H4 (cell line): Measurements from ENCODE around the gene ENPP3. TPM values are rescaled to one million over a fixed set of nuclear protein-coding genes. Genes with fewer than 3 reads are reported as not detected.
"Not testable (repeated sequence)": the region's sequence is repeated elsewhere in the genome, so short reads cannot be mapped to it uniquely, and the experiment has no call there.

Source experiments
- DNase-seq: peaks from one replicate; pipeline ENCODE4 v3.0.0-alpha.2; 2015; ENCODE audit warnings: low spot score
- total RNA-seq: library from RNA; depleted of rRNA; stranded (reverse); fragments of >200 nt; shearing (Covaris generic); gene quantifications from 2 replicates; pipeline ENCODE4 v1.2.3, GENCODE V29; 2014

ENPP3 gene
- total RNA-seq, 1 experiment from 2014 or later: not detected

DNA sequence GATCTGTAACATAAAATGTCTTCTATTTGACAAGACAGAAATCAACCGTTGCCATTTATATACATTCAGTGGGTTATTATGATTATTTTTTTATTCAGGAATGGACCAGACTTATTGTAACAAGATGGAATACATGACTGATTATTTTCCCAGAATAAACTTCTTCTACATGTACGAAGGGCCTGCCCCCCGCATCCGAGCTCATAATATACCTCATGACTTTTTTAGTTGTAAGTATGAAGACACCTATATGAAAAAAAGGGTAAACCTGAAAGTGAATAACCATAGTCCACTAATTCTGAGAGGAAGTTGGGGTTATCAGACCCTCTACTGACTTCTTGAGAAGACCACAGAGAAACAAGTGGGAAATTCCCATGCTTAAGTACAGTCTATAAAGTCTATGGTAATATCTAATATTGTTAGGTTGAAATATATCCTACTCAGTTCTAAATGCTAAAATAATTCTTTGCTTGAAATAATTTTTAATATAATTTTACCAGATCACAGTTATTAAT is 48.2 kb downstream of the ENPP3 start:
- no peak for DNase-seq

DNA sequence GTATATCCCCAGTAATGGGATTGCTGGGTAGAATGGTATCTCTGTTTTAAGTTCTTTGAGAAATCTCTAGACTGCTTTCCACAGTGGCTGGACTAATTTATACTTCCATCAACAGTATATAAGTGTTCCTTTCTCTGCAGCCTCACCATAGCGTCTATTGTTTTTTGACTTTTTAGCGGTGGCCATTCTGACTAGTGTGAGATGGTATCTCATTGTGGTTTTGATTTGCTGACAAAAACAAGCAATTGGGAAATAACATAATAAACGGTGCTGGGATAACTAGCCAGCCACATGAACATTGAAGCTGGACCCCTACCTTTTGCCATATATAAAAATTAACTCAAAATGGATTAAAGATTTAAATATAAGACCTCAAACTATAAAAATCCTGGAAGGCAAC is 49.9 kb downstream of the ENPP3 start:
- DNase-seq: no peak

DNA sequence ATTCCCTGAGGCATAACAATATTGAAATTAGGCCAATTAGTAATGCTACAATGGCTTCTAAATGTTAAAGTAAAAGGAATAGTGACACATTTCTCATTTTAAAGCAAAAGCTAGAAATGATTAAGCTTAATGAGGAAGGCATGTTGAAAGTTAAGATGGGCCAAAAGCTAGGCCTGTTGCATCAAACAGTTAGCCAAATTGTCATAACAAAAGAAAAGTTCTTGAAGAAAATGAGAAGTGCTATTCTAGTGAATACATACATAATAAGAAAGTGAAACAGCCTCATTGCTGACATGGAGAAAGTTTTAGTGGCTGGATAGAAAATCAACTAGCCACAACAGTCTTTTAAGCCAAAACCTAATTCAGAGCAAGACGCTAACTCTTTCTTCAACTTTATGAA is 51.2 kb downstream of the ENPP3 start:
- DNase-seq: no peak

DNA sequence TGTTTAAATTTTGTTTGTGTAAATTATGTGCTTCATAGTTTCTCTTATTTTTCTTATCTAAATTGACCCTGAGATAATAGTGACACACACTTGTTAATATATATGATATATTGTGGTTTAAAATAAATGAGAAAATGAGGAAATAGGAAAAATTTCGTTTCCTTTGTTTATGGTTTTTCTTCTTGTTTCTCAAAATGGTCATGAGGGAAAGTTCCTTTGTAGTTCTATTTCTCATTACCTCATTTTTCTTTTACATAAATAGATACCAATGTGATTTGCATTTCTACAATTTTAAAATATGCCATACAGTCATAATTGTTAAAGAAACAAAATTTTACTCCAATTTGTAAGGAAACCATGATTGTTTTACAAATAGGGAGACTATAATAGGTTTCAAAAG is 54.9 kb downstream of the ENPP3 start:
- no peak for DNase-seq

DNA sequence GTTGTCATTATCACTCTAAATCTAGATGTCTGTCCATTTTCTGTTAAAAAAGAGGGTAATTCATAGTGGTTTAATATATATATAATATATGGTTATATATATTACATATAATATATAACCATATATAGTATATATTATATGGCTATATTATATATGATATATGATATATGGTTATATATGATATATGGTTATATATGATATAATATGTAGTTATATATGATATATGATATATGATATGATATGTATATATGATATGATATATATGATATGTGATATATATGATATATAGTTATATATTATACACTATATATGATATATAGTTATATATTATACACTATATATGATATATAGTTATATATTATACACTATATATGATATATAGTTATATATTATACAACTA is 55.5 kb downstream of the ENPP3 start:
- DNase-seq: no peak

DNA sequence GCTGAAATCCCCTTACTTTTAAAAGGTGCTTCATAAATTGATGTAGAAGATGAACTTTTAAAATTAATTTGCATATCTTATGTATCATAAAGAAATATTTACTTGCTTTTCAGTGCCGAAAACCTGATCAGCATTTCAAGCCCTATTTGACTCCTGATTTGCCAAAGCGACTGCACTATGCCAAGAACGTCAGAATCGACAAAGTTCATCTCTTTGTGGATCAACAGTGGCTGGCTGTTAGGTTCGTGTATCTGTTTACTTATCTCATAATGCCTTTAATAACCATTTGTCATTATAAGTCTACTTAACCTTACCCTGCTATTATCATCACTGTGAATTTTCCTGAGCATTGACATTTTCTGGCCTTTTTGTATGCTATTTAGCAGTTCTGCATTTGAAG is 56.3 kb downstream of the ENPP3 start:
- no peak for DNase-seq

DNA sequence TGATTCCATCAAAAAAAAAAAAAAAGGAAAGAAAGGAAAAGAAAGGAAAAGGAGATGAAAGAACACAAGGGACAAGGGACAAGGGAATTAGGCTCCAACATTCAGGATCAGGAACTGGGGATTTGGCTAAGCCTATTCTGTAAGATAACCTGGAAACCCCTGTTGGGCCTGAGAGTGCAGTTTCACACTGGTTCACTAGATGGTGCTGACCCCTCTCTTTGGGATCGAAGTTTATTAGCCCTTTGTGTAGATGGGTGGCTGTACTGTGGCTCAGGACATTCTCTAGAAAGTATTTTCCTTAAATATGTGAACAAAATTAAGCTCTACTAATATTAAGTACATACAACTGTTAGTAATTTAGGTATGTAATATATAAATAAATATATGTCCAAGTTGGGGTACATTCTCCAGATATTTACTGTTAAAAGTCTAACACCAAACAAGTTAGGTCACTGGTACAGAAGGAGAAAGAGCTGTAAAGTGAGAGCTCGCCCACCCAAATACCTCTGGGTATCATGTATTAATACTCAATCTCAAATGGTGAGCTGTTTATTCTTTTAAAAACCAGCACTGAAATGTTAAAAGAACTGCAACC is 57.8 kb downstream of the ENPP3 start:
- peak; percentile 38 for DNase-seq

DNA sequence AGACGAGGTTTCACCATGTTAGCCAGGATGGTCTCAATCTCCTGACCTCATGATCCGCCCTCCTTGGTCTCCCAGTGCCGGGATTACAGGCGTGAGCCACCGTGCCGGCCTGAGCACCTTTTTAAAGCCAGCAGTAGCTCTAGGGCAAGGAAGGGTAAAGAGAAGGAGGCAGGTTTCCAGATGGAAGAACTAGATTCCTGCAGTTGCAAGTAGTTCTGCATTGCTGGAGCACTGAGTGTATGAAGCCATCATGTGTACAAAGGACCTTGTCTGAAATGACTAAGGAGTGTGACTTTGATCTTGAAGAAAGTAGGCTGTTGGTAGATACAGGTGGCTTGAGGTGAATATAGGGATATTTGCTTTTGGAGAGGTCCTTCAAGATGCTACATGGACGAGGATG is 59.9 kb downstream of the ENPP3 start:
- DNase-seq: no peak

DNA sequence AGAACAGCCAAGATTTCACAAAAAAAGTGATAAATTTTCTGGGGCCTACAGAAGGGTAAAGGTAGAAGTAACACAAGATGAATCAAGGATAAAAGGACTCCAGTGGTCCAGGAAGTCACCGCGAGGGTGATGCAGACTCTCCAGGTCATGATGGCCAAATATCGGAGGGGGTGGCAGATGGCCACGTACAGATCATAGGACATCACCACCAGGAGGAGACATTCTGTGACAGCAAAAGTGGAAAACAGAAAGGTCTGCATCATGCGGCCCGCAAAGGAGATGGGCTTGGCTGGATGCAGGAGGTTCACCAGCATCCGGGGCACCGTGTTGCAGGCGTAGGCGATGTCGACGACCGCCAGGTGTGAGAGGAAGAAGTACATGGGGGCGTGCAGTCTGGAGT is 63.7 kb downstream of the ENPP3 start:
- not testable (repeated sequence) for DNase-seq

DNA sequence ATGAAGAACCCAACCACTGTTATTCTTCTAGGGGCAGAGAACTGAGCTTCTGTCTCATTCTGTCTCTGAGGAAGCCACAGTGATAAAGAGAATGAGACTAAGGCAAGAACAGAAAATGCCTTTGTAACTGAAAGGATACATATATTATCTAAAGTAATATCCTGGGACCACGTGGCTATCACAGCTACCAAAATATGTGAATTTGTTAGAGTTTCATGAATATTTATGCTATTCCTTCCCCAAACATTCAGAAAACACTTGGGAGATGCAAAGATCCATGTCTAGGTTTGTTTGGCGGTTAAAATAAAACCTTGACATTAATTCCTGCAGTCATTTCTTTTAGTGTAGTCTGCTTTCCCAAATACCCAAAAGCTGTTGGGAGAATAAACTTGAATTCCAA is 66.8 kb downstream of the ENPP3 start:
- DNase-seq: not testable (repeated sequence)

DNA sequence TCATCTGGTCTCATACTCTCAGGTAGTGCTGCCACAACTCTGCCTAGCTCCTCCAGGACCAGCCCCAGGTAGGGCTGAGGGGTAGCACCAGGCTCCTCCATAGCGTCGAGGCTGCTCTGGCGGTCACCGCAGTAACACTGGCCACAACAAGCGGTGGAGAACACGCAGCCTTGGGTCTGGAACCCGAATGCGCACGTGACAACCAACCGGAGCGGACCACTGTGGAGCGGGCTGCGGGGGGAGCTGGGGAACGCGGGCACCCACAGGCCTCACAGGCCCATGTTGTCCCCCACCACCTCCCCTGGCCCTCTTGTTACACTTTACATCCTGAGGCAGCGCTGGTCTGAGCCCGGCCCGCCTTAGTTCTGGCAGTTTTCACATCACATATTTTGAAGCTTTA is 73.8 kb downstream of the ENPP3 start, which contains the start of gene CTAGE9:
TSS of gene CTAGE9 (minus strand) at position 101 of the 400 bp plus-strand sequence. CDS start at position 101, 0 bp downstream.
- DNase-seq: not testable (repeated sequence)

DNA sequence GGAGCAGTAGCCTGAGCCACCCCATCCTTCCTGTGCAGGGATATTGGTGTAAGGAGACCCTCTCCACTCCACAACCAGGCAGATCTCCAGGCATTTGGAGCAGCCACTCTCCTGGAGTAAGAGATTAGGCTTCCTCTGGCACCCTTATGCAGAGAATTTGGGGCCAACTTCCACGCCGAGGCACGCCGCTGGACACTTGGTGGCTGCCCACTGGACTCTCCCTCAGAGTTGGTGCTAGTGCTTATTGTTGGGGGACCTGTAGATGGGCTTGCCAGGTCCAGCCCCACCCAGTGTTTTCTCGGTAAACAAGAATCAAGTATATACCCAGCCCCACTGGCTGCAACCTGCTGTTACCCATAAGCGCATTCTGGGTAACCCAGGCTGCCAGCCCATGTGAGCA is 78.5 kb downstream of the ENPP3 start:
- DNase-seq: not testable (repeated sequence)

DNA sequence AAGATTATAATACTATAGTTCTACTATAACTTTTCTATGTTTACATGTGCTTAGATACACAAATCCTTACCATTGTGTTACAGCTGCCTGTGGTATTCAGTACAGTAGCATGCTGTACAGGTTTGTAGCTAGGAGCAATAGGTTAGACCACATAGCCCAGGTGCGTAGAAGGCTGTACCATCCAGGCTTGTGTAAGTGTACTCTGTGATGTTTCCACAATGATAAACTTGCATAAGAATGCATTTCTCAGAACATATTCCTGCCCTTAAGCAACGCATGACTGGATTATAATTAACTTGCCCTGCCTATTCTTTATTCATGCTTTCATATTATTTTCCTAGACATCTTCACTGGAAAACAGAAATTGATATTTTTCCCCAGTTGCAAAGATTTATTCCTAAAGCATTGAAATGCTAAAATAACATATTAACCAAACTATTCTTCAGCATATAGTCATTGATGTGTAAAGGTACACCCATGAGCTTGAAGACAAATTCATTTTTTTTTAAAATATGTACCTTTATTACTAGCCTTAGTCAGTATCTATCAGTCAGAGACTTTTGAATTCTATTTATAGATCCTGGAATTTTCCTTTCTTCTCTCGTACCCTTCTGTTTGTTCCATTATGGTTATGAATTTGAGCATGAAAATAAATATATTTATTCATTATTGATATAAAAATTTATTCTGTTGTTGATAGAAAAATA is 80.9 kb downstream of the ENPP3 start:
- no peak for DNase-seq

DNA sequence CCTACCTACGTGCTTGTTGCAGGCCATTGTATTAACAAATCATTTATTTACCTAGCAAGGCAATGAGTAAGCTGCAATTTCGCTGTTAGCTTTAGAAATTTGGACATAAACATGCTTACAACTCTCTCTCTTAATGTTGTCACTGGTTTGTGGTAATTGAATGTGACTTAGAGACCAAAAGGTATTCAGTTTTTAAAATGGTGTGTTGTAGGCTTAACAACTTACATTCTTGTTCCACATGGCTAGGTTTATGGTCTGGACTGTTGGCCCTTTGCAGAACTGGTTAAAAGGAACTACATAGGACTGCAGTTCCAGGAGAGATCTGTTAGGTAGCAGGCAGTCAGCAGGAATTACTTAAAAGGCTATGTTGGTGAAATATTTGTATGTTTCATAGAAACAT is 84.1 kb downstream of the ENPP3 start:
- no peak for DNase-seq

DNA sequence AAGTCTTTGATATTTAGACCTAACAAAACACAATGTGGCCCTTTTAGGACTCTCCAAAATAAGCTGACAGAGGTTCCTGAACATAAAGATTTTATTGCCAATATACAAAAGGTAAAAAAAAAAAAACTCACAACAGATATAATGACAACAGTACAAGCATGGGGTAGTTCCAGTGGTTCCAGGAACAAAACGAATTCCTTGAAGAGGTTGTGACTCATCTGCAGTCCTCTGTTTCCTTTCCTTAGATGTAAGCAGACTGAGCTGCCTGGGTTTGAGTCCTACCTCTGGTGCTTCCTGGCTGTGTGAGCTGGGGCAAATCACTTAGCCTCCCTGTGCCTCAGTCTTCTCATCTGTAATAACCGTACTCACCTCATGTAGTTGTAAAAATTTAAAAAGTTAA is 87.0 kb downstream of the ENPP3 start:
- no peak for DNase-seq

DNA sequence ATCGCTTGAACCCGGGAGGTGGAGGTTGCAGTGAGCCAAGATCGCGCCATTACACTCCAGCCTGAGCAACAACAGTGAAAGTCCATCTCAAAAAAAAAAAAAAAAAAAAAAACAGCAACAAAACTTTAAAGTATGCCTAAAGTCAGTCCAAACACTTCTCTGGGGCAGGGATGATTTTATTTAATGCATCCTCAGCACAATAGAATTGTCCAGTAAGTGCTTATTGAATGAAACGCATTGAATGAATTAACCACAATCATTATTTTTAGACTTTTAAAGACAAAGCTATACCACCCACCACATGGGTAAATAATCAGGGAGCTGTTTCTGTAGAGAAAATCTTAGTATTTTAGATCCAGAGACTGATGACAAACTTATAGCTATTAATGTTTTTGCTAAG is 90.4 kb downstream of the ENPP3 start:
- DNase-seq: no peak

DNA sequence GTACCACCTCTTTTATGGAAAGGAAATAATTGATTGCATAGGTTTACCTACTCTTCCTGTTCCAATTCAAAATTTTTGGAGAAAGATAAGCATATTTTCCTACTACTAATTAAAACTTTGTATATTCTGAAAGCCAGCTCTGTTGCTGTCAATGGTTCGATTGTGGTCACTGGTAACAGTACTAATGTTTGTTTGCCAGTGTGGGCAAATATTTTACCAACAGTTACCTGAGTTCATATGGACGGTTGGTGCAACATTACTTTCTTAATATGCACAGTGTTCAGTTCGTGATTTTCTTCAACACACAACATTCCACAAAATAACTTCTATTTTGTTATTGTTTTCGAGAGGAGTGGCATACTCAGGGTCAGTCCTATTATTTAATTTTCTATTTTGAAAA is 90.8 kb downstream of the ENPP3 start:
- no peak for DNase-seq

DNA sequence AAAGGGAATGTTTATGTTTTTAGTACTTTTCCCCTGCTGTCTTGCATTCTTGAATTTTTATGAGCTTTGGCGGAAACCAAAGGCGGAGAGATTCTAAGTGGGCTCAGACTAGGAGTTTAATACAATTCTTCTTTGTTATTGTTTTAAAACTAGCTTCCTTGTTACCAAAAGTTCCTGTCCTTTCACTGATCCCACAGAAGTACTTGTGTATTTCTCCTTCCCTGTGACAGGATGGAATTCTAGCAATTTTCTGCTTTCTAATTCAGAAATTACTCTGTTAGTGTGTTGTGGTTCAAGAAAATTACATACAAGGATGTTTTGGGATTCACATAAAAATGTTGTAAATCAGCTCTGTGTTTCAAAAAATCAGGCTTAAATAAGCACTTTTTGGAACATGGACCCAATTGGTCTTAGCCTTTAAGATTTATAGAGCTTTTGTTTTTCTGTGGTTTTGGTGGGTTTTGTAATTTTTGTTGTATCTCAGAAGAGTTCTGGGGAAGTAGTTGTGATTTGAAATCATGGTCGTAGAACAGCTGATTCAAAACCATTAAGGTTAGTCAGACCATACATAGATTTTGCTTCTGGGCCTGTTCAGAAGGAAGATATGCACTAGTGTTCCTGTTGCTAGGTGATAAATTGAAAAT is 91.3 kb downstream of the ENPP3 start:
- DNase-seq: no peak

DNA sequence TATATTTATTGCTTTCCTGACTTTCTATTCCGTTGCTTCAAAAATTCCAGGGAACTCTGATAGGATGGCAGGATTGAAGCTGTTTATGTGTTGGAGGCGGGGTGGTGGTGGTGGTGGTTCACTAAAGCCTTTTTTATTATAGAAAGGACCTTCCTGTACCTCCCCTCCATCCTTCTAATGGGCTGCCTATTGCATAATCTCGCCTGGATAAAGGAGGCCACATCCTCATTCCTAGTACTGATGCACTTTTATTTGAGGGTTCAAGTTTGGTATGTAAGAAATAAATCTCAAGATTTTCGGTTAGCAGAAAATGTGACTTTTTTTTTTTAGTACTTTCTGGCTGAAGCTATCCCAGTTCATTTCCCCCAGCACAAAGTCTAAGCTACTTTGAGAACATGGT is 92.4 kb downstream of the ENPP3 start:
- no peak for DNase-seq

DNA sequence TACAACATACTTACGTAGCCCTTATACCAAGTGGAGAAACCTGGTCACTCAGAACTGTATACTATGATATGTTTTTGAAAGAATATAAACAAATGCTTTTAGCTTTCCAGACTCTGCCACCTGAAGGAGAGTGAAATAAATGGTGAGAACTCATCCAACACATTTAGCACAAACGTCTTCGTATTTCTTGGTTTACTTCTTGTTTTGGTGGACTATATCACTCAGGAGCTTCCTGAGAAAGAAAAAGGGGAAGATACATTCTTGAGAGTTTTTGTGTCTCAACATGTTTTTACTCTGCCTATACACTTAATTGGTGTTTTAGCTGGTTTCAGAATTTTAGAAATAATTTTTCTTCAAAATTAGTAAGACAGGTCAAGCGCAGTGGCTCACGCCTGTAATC is 93.2 kb downstream of the ENPP3 start:
- no peak for DNase-seq

DNA sequence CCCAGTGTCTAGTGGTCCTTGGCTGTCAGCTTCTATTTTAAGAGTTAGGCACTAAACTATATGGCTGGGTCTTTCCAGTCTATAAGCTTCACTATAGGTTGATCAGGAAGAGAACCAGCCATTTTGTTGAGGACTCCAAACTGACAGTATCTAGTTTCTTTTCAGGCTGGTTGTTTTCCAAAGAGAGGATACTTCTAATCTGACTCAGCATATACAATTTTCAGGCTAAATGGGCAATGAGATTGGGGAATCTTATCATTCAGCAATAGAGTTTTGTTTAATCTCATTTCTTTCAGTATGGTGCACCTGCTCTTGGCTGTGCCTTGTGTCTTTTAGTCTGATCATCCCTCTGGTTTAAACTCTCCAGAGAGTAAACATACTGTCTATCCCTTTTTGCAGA is 94.1 kb downstream of the ENPP3 start:
- no peak for DNase-seq

DNA sequence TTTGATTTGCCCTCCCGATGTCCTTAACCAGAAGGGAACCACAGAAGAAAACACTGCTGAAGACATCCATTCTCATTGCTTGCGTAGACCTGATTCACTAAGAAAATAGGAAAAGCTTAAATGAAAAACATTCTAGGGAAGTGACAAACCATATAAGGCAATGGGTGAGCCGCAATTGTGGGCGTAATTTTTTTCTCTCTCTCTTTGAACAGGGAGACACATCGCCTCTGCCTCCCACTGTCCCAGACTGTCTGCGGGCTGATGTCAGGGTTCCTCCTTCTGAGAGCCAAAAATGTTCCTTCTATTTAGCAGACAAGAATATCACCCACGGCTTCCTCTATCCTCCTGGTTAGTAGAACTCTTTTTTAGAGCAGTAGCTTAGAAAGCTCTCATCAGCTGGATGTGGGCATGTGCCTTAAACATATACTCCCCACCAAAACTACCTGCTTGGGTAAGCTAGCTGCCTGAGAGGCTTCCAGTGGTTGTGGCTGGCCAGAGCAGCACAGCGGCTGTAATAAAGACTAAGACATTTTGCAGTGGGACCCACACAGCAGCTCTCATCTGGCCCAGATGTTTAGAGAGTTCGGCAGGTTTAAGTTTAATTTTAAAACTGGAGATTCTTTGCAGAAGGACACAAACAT is 96.4 kb downstream of the ENPP3 start:
- no peak for DNase-seq
